ENCODE data around the gene TEX30. TPM values are rescaled to one million over a fixed set of nuclear protein-coding genes. Genes with fewer than 3 reads are reported as not detected.

Gene TEX30
- polyA plus RNA-seq, 2 of the 4 experiments (the other 2 are of a cell fraction): 12.9 to 21.3 TPM

DNA sequence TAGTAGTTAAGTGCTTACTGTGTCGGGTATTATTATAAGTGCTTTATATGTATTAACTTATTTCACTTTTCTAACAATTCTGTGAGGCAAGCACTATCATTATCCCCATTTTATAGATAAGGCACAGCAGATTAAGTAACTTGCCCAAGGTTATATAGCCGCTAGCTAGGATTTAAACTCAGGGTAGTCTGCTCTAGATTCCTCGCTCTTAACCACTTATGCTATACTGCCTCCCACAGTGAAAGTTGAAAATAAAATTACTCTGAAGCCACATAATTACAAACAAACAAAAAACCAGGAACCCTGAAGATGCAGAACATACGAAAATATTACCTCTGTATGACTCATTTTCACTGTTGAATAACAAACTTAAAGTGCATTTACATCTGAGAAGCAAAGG is 3.9 kb downstream of the TEX30 start:
- FAIRE-seq: no peak

DNA sequence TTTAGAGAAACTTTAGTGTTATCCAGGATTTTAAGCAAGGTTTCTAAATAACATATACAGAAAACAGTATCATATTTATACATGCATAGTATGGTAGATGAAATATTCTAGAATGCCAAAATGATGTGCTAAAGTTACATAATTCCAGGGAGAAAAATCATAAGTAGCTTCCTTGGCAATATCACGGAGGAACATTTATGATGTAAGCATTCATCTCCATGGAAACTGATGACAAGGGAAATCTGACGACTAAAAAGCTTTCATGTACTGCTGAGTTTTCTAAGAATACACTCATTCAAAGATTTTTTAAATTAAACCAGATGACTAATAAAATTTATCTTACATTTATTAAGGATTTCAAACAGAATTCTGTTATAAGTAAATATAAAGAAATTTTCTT is 4.7 kb downstream of the TEX30 start:
- DNase-seq (ENCODE audit: low read depth in 1 of 2, low spot score in 1 of 2): no peak

More for the DNA sequence above, 3.9 kb downstream of the TEX30 start:
- WGBS (ENCODE audit: missing lambda C conversion rate): 70% methylated on average over 4 of the region's 4 CpGs
- H3K27ac ChIP-seq: no peak overlapping the region
- CTCF ChIA-PET: interaction anchor here (1.0 to 1.8 kb wide), 2 partner anchors 30 to 31 kb away, joined by 3 to 5 read pairs; no protein-coding TSS in a partner anchor
- H3K4me1 ChIP-seq: 0 out of 3 replicates have a peak, but pooled peaks cover 4% of the 10 kb centered on the region
- ATAC-seq (no peak), DNase-seq (ENCODE audit: low read depth in 1 of 2, low spot score in 1 of 2) (no peak)
- H3K4me3 ChIP-seq: no peak overlapping the region
- no peak overlapping the region for H3K4me2 ChIP-seq
- TF ChIP-seq NR3C1 (IDR thresholded peaks at IDR 0.05) (no peak), MAZ (IDR thresholded peaks at IDR 0.05; ENCODE audit: borderline replicate concordance, low read depth, low read length) (no peak), EHF (CRISPR knock-in tag; IDR thresholded peaks at IDR 0.05) (no peak), KDM5A (IDR thresholded peaks at IDR 0.05) (no peak), TFCP2L1 (CRISPR knock-in tag; IDR thresholded peaks at IDR 0.05) (no peak), FOSB (CRISPR knock-in tag; IDR thresholded peaks at IDR 0.05) (no peak), MYC (IDR thresholded peaks at IDR 0.05; ENCODE audit: borderline replicate concordance, low read length) (no peak), ZC3H11A (IDR thresholded peaks at IDR 0.05) (no peak), HOXA7 (CRISPR knock-in tag; IDR thresholded peaks at IDR 0.05) (no peak)
- TF ChIP-seq, protein P1, sequence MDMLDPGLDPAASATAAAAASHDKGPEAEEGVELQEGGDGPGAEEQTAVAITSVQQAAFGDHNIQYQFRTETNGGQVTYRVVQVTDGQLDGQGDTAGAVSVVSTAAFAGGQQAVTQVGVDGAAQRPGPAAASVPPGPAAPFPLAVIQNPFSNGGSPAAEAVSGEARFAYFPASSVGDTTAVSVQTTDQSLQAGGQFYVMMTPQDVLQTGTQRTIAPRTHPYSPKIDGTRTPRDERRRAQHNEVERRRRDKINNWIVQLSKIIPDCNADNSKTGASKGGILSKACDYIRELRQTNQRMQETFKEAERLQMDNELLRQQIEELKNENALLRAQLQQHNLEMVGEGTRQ (IDR thresholded peaks at IDR 0.05): no peak
- TF ChIP-seq, protein P2, sequence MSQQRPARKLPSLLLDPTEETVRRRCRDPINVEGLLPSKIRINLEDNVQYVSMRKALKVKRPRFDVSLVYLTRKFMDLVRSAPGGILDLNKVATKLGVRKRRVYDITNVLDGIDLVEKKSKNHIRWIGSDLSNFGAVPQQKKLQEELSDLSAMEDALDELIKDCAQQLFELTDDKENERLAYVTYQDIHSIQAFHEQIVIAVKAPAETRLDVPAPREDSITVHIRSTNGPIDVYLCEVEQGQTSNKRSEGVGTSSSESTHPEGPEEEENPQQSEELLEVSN (IDR thresholded peaks at IDR 0.05; ENCODE audit: borderline replicate concordance, low read depth): no peak
- TF ChIP-seq, protein P3, sequence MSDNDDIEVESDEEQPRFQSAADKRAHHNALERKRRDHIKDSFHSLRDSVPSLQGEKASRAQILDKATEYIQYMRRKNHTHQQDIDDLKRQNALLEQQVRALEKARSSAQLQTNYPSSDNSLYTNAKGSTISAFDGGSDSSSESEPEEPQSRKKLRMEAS (IDR thresholded peaks at IDR 0.05): no peak
- POLR2A ChIA-PET: no interaction called here
- no peaks in the 10 kb centered on the region for H3K9me3 ChIP-seq

DNA sequence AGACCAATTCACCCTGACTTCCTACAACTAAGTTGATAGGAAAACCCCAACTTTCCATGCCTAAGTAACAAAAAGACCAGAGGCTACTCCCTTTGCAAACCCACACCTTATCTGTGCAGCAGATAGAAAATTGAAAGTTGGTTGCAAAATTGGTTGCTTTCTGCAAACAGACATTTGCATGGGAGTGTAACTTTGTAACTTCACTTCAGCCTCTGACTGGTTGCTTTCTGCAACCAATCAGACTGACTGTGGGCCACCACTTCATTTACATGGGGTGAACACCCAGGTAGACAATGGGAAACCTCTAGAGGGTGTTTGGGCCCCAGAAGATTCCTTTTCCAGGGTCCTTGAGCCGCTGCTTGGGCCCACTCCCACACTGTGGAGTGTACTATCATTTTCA is 9.8 kb downstream of the TEX30 start:
- Histone ChIP-seq H3K4me2 (no peak overlapping the region), H3K27ac (no peak overlapping the region), H3K4me1 (no peaks in the 10 kb centered on the region), H3K4me3 (no peak overlapping the region), H3K9me3 (no peaks in the 10 kb centered on the region)
- ChIA-PET POLR2A (no interaction called here), CTCF (no interaction called here)
- TF ChIP-seq, protein P3 (IDR thresholded peaks at IDR 0.05): no peak
- no peak for TF ChIP-seq ZNF302 (CRISPR knock-in tag; IDR thresholded peaks at IDR 0.05)
- no peak for TF ChIP-seq ZFP36 (IDR thresholded peaks at IDR 0.05; ENCODE audit: borderline replicate concordance, partially characterized antibody)
- no peak for TF ChIP-seq NR3C1 (IDR thresholded peaks at IDR 0.05)
- TF ChIP-seq CHD2 (IDR thresholded peaks at IDR 0.05; ENCODE audit: low read length, partially characterized antibody): no peak
- TF ChIP-seq HOXB13 (CRISPR knock-in tag; IDR thresholded peaks at IDR 0.05; ENCODE audit: low read depth): no peak
- TF ChIP-seq, protein P1 (IDR thresholded peaks at IDR 0.05): no peak
- TF ChIP-seq, protein P4, sequence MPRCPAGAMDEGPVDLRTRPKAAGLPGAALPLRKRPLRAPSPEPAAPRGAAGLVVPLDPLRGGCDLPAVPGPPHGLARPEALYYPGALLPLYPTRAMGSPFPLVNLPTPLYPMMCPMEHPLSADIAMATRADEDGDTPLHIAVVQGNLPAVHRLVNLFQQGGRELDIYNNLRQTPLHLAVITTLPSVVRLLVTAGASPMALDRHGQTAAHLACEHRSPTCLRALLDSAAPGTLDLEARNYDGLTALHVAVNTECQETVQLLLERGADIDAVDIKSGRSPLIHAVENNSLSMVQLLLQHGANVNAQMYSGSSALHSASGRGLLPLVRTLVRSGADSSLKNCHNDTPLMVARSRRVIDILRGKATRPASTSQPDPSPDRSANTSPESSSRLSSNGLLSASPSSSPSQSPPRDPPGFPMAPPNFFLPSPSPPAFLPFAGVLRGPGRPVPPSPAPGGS (IDR thresholded peaks at IDR 0.05): no peak
- no peak for TF ChIP-seq HOXB5 (CRISPR knock-in tag; IDR thresholded peaks at IDR 0.05)
- no peak for FAIRE-seq
- WGBS (ENCODE audit: missing lambda C conversion rate): 15% methylated on average over 1 of the region's 1 CpG
- no peak for ATAC-seq
- no peak for DNase-seq (ENCODE audit: low read depth in 1 of 2, low spot score in 1 of 2)

More for the DNA sequence above, 4.7 kb downstream of the TEX30 start:
- H3K4me1 ChIP-seq: no peaks in the 10 kb centered on the region
- no peak for TF ChIP-seq KDM1A (IDR thresholded peaks at IDR 0.05; ENCODE audit: low read depth)
- no peak for TF ChIP-seq MYC (IDR thresholded peaks at IDR 0.05; ENCODE audit: borderline replicate concordance, low read length)
- TF ChIP-seq ZSCAN20 (CRISPR knock-in tag; IDR thresholded peaks at IDR 0.05): no peak
- TF ChIP-seq FOXS1 (CRISPR knock-in tag; IDR thresholded peaks at IDR 0.05): no peak
- TF ChIP-seq, protein P5, sequence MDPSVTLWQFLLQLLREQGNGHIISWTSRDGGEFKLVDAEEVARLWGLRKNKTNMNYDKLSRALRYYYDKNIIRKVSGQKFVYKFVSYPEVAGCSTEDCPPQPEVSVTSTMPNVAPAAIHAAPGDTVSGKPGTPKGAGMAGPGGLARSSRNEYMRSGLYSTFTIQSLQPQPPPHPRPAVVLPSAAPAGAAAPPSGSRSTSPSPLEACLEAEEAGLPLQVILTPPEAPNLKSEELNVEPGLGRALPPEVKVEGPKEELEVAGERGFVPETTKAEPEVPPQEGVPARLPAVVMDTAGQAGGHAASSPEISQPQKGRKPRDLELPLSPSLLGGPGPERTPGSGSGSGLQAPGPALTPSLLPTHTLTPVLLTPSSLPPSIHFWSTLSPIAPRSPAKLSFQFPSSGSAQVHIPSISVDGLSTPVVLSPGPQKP (IDR thresholded peaks at IDR 0.05; ENCODE audit: low read depth, low read length): no peak
- no peak for TF ChIP-seq NPAS2 (CRISPR knock-in tag; IDR thresholded peaks at IDR 0.05; ENCODE audit: borderline replicate concordance)
- no peak for TF ChIP-seq JUN (IDR thresholded peaks at IDR 0.05)
- no peak for FAIRE-seq
- 80% methylated on average over 2 of the region's 2 CpGs for WGBS (ENCODE audit: missing lambda C conversion rate)
- ChIA-PET POLR2A (no interaction called here), CTCF (interaction anchor here (0.8 to 1.8 kb wide), 4 partner anchors 16 to 187 kb away, joined by 3 to 5 read pairs (median 3); no protein-coding TSS in a partner anchor)
- H3K4me2 ChIP-seq: no peak overlapping the region
- no peak overlapping the region for H3K27ac ChIP-seq
- no peak for ATAC-seq
- H3K9me3 ChIP-seq: no peaks in the 10 kb centered on the region
- no peak overlapping the region for H3K4me3 ChIP-seq

Data from A549 (cell line).